Ovary (tissue), 9 donors: Measurements from ENCODE around the gene TM9SF4. TPM values are rescaled to one million over a fixed set of nuclear protein-coding genes. Genes with fewer than 3 reads are reported as not detected.
A peak's percentile ranks its signal among the peaks of the same experiment; 100 is the strongest.
"Not testable (repeated sequence)": the region's sequence is repeated elsewhere in the genome, so short reads cannot be mapped to it uniquely, and the experiment has no call there.

Source experiments
- DNase-seq, 5 donors: peaks; one replicate each; pipeline ENCODE4 v3.0.0-alpha.2; 2019 to 2020
- H3K27ac ChIP-seq, 2 donors: fragments of 200-600 bp; one replicate each; pipeline versions ENCODE4 v1.5.1 to v1.8.0; 2019 to 2022
- H3K27me3 ChIP-seq: fragments of 200-600 bp; one replicate; pipeline ENCODE4 v1.8.0; 2022
- H3K36me3 ChIP-seq: fragments of 200-600 bp; sonication (generic); one replicate; pipeline ENCODE4 v1.5.1; 2019
- H3K4me1 ChIP-seq: one replicate; pipeline ENCODE4 v1.8.1; 2013; ENCODE audit warnings: mild to moderate bottlenecking, moderate library complexity; ENCODE audit not compliant: insufficient read depth
- H3K4me3 ChIP-seq: fragments of 200-600 bp; sonication (generic); one replicate; pipeline ENCODE4 v1.5.1; 2017
- H3K9me3 ChIP-seq, 2 donors: fragments of 200-600 bp in 1 of 2; sonication (generic) in 1 of 2; one replicate each; pipeline versions ENCODE4 v1.5.1 to v1.8.1; 2013 to 2019; ENCODE audit warnings: mild to moderate bottlenecking in 1 of 2, moderate library complexity in 1 of 2
- EP300 ChIP-seq: sonication (generic); formaldehyde crosslinking; IDR thresholded peaks from one replicate; pipeline ENCODE4 v1.6.1; 2017; ENCODE audit warnings: antibody characterized with exemption
- POLR2A ChIP-seq: fragments of 450-650 bp; IDR thresholded peaks from one replicate; pipeline ENCODE4 v1.6.1; 2017; ENCODE audit warnings: antibody characterized with exemption, mild to moderate bottlenecking, moderate library complexity
- WGBS, 3 donors: extraction: QIAGEN DNeasy Blood & Tissue Kit in 1 of 3; methylation state at CpG; one replicate each; pipeline versions ENCODE4 v1.1.5 to v1.1.7; 2013 to 2017; 5-methylcytosine and 5-hydroxymethylcytosine counted together
- intact Hi-C, 4 donors: fragments of 100-400 bp; cut with DNase I; formaldehyde crosslinking; loops; one replicate each; pipeline versions ENCODE4 v1.11.0 to v1.15.1; 2022 to 2023
- polyA plus RNA-seq, 2 donors: library from polyadenylated mRNA; stranded (reverse); fragments of 200-250 nt in 1 of 2; fragments of 350-450 nt in 1 of 2; fragmentation: Illumina TruSeq in 1 of 2; extraction: RNeasy Lipid Tissue Mini Kit (QIAGEN cat#74804) in 1 of 2; gene quantifications; one replicate each; pipeline ENCODE4 v1.2.3, GENCODE V29; 2013 to 2014
- total RNA-seq, 7 donors: library from RNA; depleted of rRNA in 2 of 7; stranded (reverse); fragments of >200 nt in 2 of 7; fragmentation: NEBNext Ultra II Directional in 3 of 7; extraction: Animal tissue kit (Norgen Biotek cat#: 25700) in 3 of 7; gene quantifications; one replicate each; pipeline versions ENCODE4 v1.1.0 to v1.2.4, GENCODE V29; 2016 to 2023
- TF ChIP-seq, protein P1 (sequence below), 3 donors: fragments of 450-650 bp in 2 of 3; fragments of 200-600 bp in 1 of 3; IDR thresholded peaks; one replicate each; pipeline versions ENCODE4 v1.5.1 to v1.8.0; 2016 to 2022; ENCODE audit warnings: antibody characterized with exemption in 3 of 3, mild to moderate bottlenecking in 1 of 3
- donor health status: DM: no; HTN: no; CAD: no; lungs with moderate emphysema.
- donor health status: DM: no; HTN: no; CAD: no.
- donor health status: Bipolar disorder and iron deficiency.
- donor health status: DM: yes; HTN: yes; CAD: no.
- donor health status: DM: no; HTN: no; CAD: no.
- donor health status: DM: yes; HTN: yes; CAD: no.

TM9SF4 gene
- total and polyA plus RNA-seq, 9 donors = 16.2 to 51.0 (median 37.2) TPM

DNA sequence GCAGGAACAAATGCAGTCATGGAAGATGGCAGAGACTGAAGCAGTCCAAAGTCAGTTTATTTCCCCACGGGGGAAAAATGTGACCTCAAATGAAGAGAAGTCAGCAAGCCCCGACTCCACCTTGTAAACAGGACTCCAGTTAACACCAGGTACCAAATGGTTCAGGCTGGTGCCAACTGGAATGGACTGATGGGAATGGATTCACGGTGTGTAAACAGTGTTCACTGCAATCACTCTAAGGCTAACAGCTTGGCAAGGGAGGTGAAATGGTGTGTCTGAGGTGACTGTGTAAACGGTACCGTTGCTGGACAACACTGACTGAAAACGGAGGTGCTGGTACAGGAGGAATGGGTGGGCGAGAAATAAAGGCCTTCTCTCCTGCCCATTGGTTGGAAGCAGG lies 86.1 kb downstream of the TM9SF4 start:
- Histone ChIP-seq H3K4me1 (peaks cover 3% of the 10 kb centered on the region), H3K27ac (no peak overlapping the region), H3K27me3 (no peaks in the 10 kb centered on the region), H3K4me3 (no peak overlapping the region), H3K9me3 (no peaks in the 10 kb centered on the region), H3K36me3 (no peaks in the 10 kb centered on the region)
- intact Hi-C loops = loop anchor here in 1 of 4 donors (10.0 kb wide), 1 partner anchor 91 kb away; the partner anchor contains the start of gene TM9SF4
- no peak for TF ChIP-seq EP300
- TF ChIP-seq, protein P1, sequence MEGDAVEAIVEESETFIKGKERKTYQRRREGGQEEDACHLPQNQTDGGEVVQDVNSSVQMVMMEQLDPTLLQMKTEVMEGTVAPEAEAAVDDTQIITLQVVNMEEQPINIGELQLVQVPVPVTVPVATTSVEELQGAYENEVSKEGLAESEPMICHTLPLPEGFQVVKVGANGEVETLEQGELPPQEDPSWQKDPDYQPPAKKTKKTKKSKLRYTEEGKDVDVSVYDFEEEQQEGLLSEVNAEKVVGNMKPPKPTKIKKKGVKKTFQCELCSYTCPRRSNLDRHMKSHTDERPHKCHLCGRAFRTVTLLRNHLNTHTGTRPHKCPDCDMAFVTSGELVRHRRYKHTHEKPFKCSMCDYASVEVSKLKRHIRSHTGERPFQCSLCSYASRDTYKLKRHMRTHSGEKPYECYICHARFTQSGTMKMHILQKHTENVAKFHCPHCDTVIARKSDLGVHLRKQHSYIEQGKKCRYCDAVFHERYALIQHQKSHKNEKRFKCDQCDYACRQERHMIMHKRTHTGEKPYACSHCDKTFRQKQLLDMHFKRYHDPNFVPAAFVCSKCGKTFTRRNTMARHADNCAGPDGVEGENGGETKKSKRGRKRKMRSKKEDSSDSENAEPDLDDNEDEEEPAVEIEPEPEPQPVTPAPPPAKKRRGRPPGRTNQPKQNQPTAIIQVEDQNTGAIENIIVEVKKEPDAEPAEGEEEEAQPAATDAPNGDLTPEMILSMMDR (IDR thresholded peaks at IDR 0.05) = no peak
- no peak for TF ChIP-seq POLR2A
- DNase-seq = no peak
- WGBS, 3 donors = 64 to 70% (median 69%) methylated on average over 7 of the region's 7 CpGs

DNA sequence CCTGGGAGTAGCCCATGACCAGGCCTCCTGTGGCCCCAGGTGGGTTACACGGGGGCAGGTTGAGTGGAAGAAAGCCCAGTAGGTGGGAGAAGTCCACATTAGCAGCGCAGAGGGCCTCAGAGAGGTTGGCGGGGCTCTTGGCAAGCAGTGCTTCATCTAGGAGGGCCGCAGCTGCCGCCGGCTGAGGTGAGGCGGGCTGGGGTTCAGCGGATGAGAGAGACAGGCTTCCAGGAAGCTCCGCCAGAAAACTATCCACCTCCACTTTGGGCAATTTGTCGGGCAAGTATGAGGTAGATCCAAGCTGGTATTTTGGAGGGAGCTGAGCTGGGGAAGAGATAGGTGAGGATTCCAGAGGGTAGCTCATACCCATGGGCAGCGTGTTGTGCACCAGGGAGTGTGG lies 87.1 kb downstream of the TM9SF4 start:
- not testable (repeated sequence) for H3K36me3 ChIP-seq
- 92 to 95% (median 92%) methylated on average over 11 of the region's 11 CpGs for WGBS, 3 donors

DNA sequence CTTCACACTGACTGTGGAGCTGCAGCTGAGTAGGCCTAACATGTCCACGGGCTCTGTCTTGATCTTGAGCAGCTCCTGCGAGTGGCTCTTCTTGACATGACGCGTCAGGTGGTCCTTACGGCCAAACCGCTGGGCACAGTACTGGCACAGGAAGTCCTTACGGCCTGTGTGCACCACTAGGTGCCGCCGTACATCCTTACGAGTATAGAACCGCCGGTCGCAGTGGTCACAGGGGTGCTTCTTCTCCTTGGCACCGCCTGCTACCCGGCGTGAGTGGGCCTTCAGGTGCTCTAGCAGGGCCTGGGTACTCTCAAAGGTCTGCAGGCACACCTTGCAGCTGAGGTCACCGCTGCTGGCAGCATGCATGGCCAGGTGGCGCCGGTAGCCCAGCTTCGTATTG lies 87.6 kb downstream of the TM9SF4 start:
- 87 to 94% (median 92%) methylated on average over 18 to 20 of the region's 20 CpGs for WGBS, 3 donors
- DNase-seq, H3K4me1 ChIP-seq, H3K27me3 ChIP-seq, H3K27ac ChIP-seq, H3K9me3 ChIP-seq, H3K4me3 ChIP-seq, H3K36me3 ChIP-seq: not testable (repeated sequence)
- intact Hi-C loops = loop anchor here in 1 of 4 donors (10.0 kb wide), 1 partner anchor 92 kb away; the partner anchor contains the start of gene TM9SF4

More for the DNA sequence above, 87.1 kb downstream of the TM9SF4 start:
- DNase-seq, H3K4me3 ChIP-seq, H3K27me3 ChIP-seq, H3K27ac ChIP-seq, H3K4me1 ChIP-seq, H3K9me3 ChIP-seq: not testable (repeated sequence)
- intact Hi-C loops = loop anchor here in 1 of 4 donors (10.0 kb wide), 1 partner anchor 92 kb away; the partner anchor contains the start of gene TM9SF4

DNA sequence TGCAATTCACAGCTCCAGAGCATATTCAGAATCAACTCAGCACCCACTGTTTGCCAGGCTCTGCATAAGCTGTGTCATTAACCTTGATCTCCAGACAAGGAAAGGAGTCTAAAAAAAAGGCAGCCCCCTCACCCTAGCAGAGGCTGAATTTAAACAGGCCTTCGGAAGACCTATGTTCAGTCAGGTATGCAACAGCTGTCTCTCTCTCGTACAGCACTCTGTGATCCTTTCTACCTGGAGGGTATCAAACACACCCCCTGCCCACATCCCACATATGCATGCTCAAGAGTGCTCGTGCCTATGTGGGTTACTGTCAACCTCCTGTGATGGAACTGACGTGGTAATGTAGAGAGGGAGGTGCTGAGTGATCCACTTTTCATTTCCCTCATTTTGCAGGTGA lies 89.5 kb downstream of the TM9SF4 start:
- H3K27me3 ChIP-seq = no peaks in the 10 kb centered on the region
- peaks cover 2% of the 10 kb centered on the region for H3K4me1 ChIP-seq
- no peak for TF ChIP-seq EP300
- TF ChIP-seq, protein P1 (IDR thresholded peaks at IDR 0.05) = no peak
- no peak for TF ChIP-seq POLR2A
- H3K36me3 ChIP-seq = no peaks in the 10 kb centered on the region
- no peak overlapping the region for H3K4me3 ChIP-seq
- no peaks in the 10 kb centered on the region for H3K9me3 ChIP-seq
- intact Hi-C loops = loop anchor here in 1 of 4 donors (10.0 kb wide), 1 partner anchor 94 kb away; the partner anchor contains the start of gene TM9SF4
- no peak overlapping the region for H3K27ac ChIP-seq
- no peak for DNase-seq
- WGBS, 3 donors = 69 to 84% (median 79%) methylated on average over 4 of the region's 4 CpGs

DNA sequence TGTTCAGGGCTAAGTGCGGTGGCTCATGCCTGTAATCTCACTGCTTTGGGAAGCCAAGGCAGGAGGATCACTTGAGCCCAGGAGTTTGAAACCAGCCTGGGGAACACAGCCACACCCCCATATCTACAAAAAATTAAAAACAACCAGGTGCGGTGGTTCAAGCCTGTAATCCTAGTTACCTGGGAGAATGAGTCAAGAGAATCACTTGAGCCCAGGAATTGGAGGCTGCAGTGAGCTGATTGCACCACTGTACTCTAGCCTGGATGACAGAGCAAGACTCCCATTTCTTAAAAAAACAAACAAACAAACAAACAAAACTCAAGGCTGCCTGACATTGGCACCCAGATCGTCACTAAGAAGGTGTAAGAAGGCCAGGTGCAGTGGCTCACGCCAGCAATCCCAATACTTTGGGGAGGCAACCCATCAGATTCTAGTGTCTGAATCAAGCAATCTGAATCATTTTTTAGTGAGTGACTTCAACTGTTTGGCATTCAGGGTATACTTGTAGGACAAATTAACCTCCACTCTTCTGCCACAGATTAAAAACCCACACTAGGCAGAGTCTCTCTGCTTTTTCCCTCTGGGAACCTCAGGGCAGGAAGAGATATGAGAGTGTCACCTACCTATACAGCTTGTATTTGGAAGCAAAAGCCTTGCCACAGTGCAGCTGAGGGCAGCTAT lies 91.9 kb downstream of the TM9SF4 start:
- WGBS, 3 donors = 82 to 88% (median 87%) methylated on average over 4 of the region's 4 CpGs
- intact Hi-C loops = loop anchor here in 1 of 4 donors (10.0 kb wide), 1 partner anchor 283 kb away; no protein-coding TSS in a partner anchor

DNA sequence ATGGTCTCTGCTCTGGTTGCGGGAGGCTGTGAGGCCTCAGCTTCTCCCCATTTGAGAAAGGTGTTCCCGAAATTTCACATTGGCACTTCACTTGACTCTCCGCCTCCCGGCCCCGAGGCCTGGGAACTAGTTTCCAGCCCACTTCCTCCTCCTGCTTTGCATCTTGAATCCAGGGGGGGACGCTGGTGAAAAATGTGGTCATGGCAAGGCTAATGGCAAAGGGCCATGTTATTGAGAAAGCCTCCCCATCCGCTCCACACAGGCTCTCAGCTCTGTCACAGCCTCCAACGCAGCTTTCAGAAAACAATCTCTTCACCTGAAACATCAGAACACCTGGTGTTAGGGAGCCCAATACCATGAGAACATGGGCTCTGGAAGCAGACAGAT lies 92.5 kb downstream of the TM9SF4 start:
- Histone ChIP-seq H3K4me1 (peaks cover 3% of the 10 kb centered on the region), H3K9me3 (no peaks in the 10 kb centered on the region), H3K4me3 (no peak overlapping the region), H3K36me3 (no peaks in the 10 kb centered on the region), H3K27ac (no peak overlapping the region), H3K27me3 (no peaks in the 10 kb centered on the region)
- 65 to 68% (median 66%) methylated on average over 8 of the region's 8 CpGs for WGBS, 3 donors
- intact Hi-C loops = loop anchor here in 1 of 4 donors (10.0 kb wide), 1 partner anchor 283 kb away; no protein-coding TSS in a partner anchor
- no peak for TF ChIP-seq POLR2A
- TF ChIP-seq, protein P1 (IDR thresholded peaks at IDR 0.05) = no peak
- TF ChIP-seq EP300 = no peak
- peak in 1 of 5 donors; percentile 32 for DNase-seq

More for the DNA sequence above, 91.9 kb downstream of the TM9SF4 start:
- TF ChIP-seq POLR2A = no peak
- no peak for DNase-seq
- peaks cover 2% of the 10 kb centered on the region for H3K4me1 ChIP-seq
- no peaks in the 10 kb centered on the region for H3K9me3 ChIP-seq
- H3K36me3 ChIP-seq = no peaks in the 10 kb centered on the region
- no peak overlapping the region for H3K4me3 ChIP-seq
- no peaks in the 10 kb centered on the region for H3K27me3 ChIP-seq
- no peak overlapping the region for H3K27ac ChIP-seq
